Measurements from ENCODE around the gene IFIT1B.

GRCh38 chr10:89360157-89360556 is 17.7 kb upstream of the IFIT1B start:
- TF ChIP-seq, protein P1, sequence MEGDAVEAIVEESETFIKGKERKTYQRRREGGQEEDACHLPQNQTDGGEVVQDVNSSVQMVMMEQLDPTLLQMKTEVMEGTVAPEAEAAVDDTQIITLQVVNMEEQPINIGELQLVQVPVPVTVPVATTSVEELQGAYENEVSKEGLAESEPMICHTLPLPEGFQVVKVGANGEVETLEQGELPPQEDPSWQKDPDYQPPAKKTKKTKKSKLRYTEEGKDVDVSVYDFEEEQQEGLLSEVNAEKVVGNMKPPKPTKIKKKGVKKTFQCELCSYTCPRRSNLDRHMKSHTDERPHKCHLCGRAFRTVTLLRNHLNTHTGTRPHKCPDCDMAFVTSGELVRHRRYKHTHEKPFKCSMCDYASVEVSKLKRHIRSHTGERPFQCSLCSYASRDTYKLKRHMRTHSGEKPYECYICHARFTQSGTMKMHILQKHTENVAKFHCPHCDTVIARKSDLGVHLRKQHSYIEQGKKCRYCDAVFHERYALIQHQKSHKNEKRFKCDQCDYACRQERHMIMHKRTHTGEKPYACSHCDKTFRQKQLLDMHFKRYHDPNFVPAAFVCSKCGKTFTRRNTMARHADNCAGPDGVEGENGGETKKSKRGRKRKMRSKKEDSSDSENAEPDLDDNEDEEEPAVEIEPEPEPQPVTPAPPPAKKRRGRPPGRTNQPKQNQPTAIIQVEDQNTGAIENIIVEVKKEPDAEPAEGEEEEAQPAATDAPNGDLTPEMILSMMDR (IDR thresholded peaks at IDR 0.05) = no peak
- no peak for TF ChIP-seq POLR2A (IDR thresholded peaks at IDR 0.05)

Data from thyroid gland (tissue), 4 donors.